ENCODE results near the gene ALG11.
"Not testable (repeated sequence)": the region's sequence is repeated elsewhere in the genome, so short reads cannot be mapped to it uniquely, and the experiment has no call there.

ALG11 gene

DNA sequence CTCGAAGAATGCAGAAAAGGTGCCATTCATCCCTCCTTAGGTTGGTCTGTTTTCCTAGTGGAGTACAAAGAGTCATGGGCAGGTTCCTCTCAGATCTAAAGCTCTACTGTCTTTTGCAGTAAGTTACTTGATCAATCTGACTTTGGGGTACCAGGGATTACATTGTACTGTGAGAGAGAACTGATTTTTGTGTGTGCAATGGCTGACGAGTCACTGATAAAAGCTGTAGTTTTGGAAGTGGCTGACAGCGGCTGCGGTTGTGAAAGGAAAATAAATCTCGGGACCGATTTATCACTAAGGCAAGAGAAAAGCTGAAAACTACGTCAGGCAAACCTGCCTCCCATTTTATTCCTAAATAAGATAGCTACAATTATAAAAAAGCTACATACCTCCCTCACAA is 39.2 kb downstream of the ALG11 start:
- H3K4me2 ChIP-seq (ENCODE audit: insufficient read depth, low read length, poor library complexity, severe bottlenecking): no peak overlapping the region
- H3K4me3 ChIP-seq (ENCODE audit: low read length in 2 of 2): no peak overlapping the region
- no peaks in the 10 kb centered on the region for H3K79me1 ChIP-seq (ENCODE audit: low read depth, low read length)
- no peak overlapping the region for H2BK5ac ChIP-seq (ENCODE audit: low read length)
- no peak overlapping the region for H3K4ac ChIP-seq (ENCODE audit: low read length)
- no peak for DNase-seq (ENCODE audit: low spot score)
- no peaks in the 10 kb centered on the region for H3K9me3 ChIP-seq (replicated peaks in 1 of 2; ENCODE audit: control insufficient read depth in 2 of 2, insufficient read depth in 1 of 2, low read depth in 1 of 2, low read length in 2 of 2)
- no peaks in the 10 kb centered on the region for H3K36me3 ChIP-seq (replicated peaks in 1 of 2; ENCODE audit: control insufficient read depth in 2 of 2, insufficient read depth in 2 of 2, low read length in 2 of 2)
- H4K8ac ChIP-seq (ENCODE audit: low read depth, low read length): no peak overlapping the region
- no CpG with 5 or more reads among the region's 7 CpGs for WGBS, 2 donors (ENCODE audit: extremely low coverage in 2 of 2, insufficient read length in 2 of 2, insufficient replicate concordance in 1 of 2)
- H3K4me1 ChIP-seq (ENCODE audit: control insufficient read depth in 2 of 2, insufficient read depth in 1 of 2, low read depth in 1 of 2, low read length in 2 of 2): peaks cover 0 to 2% of the 10 kb centered on the region in 2 donors
- no peak overlapping the region for H3K14ac ChIP-seq (ENCODE audit: low read length)
- H3K27ac ChIP-seq (replicated peaks; ENCODE audit: low read length): no peak overlapping the region
- H3K9ac ChIP-seq (ENCODE audit: low read depth, low read length, poor library complexity): no peak overlapping the region
- H3K18ac ChIP-seq (ENCODE audit: low read length): no peak overlapping the region
- H2BK15ac ChIP-seq (ENCODE audit: low read length): no peak overlapping the region
- no peak overlapping the region for H3K23ac ChIP-seq (ENCODE audit: low read depth, low read length, poor library complexity)
- H2AK5ac ChIP-seq (ENCODE audit: low read depth, low read length): no peak overlapping the region
- H4K91ac ChIP-seq (ENCODE audit: low read depth, low read length, poor library complexity): no peak overlapping the region
- H2BK12ac ChIP-seq (ENCODE audit: low read length): no peak overlapping the region
- no peaks in the 10 kb centered on the region for H3K27me3 ChIP-seq (ENCODE audit: control insufficient read depth in 3 of 3, insufficient read depth in 3 of 3, low read depth in 1 of 3, low read length in 3 of 3)
- H2BK120ac ChIP-seq (ENCODE audit: low read depth, low read length): no peak overlapping the region
- H2AFZ ChIP-seq (ENCODE audit: low read length): no peak overlapping the region

DNA sequence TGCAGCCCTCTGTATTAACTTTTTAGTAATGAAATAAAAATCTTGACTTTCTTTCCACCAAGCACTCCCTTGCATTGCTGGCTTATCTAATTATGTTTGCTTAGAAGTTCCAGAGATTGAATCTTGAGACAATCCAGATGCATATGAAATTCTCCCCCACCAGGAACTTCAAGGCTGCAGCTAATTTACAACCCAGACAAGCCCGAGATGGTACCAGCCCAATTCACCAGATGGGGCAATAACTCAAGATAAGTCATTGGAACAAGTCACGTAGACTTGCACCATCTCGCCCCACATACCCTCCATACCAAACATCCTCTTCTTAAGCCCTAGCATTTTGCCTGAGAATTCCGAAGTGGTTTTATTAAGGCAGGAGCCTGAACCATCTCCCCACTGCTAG is 41.3 kb downstream of the ALG11 start:
- H3K4me2 ChIP-seq (ENCODE audit: insufficient read depth, low read length, poor library complexity, severe bottlenecking): no peak overlapping the region
- DNase-seq (ENCODE audit: low spot score): no peak
- H3K18ac ChIP-seq (ENCODE audit: low read length): no peak overlapping the region
- H2AK5ac ChIP-seq (ENCODE audit: low read depth, low read length): no peak overlapping the region
- no peak overlapping the region for H3K14ac ChIP-seq (ENCODE audit: low read length)
- H3K4me1 ChIP-seq (ENCODE audit: control insufficient read depth in 2 of 2, insufficient read depth in 1 of 2, low read depth in 1 of 2, low read length in 2 of 2): peaks cover 0 to 2% of the 10 kb centered on the region in 2 donors
- H2BK120ac ChIP-seq (ENCODE audit: low read depth, low read length): no peak overlapping the region
- H3K9ac ChIP-seq (ENCODE audit: low read depth, low read length, poor library complexity): no peak overlapping the region
- no peak overlapping the region for H4K91ac ChIP-seq (ENCODE audit: low read depth, low read length, poor library complexity)
- no peak overlapping the region for H2AFZ ChIP-seq (ENCODE audit: low read length)
- no peak overlapping the region for H3K4me3 ChIP-seq (ENCODE audit: low read length in 2 of 2)
- no peak overlapping the region for H3K27ac ChIP-seq (replicated peaks; ENCODE audit: low read length)
- H3K27me3 ChIP-seq (ENCODE audit: control insufficient read depth in 3 of 3, insufficient read depth in 3 of 3, low read depth in 1 of 3, low read length in 3 of 3): no peaks in the 10 kb centered on the region
- no peak overlapping the region for H2BK5ac ChIP-seq (ENCODE audit: low read length)
- H3K9me3 ChIP-seq (replicated peaks in 1 of 2; ENCODE audit: control insufficient read depth in 2 of 2, insufficient read depth in 1 of 2, low read depth in 1 of 2, low read length in 2 of 2): no peaks in the 10 kb centered on the region
- H2BK12ac ChIP-seq (ENCODE audit: low read length): no peak overlapping the region
- no peaks in the 10 kb centered on the region for H3K79me1 ChIP-seq (ENCODE audit: low read depth, low read length)
- H2BK15ac ChIP-seq (ENCODE audit: low read length): no peak overlapping the region
- no CpG with 5 or more reads among the region's 4 CpGs for WGBS, 2 donors (ENCODE audit: extremely low coverage in 2 of 2, insufficient read length in 2 of 2, insufficient replicate concordance in 1 of 2)
- H3K4ac ChIP-seq (ENCODE audit: low read length): no peak overlapping the region
- H3K23ac ChIP-seq (ENCODE audit: low read depth, low read length, poor library complexity): no peak overlapping the region
- H4K8ac ChIP-seq (ENCODE audit: low read depth, low read length): no peak overlapping the region
- no peaks in the 10 kb centered on the region for H3K36me3 ChIP-seq (replicated peaks in 1 of 2; ENCODE audit: control insufficient read depth in 2 of 2, insufficient read depth in 2 of 2, low read length in 2 of 2)

DNA sequence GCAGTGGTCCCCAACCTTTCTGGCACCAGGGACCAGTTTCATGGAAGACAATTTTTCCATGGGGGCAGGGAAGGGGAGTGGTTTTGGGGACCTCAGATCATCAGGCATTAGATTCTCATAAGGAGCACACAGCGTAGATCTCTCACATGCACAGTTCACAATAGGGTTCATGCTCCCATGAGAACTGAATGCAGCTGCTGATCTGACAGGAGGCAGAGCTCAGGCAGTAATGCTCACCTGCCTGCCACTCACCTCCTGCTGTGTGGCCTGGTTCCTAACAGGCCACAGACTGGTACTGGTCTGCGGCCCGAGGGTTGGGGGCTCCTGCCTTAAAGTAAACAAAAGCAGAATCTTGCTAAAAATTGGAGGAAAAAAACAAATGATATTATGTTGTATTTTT is 48.9 kb downstream of the ALG11 start:
- H3K14ac ChIP-seq (ENCODE audit: low read length); H3K36me3 ChIP-seq (replicated peaks in 1 of 2; ENCODE audit: control insufficient read depth in 2 of 2, insufficient read depth in 2 of 2, low read length in 2 of 2); H2BK120ac ChIP-seq (ENCODE audit: low read depth, low read length); H3K9ac ChIP-seq (ENCODE audit: low read depth, low read length, poor library complexity); H2BK5ac ChIP-seq (ENCODE audit: low read length); H3K4ac ChIP-seq (ENCODE audit: low read length); H2BK12ac ChIP-seq (ENCODE audit: low read length); H3K18ac ChIP-seq (ENCODE audit: low read length); H3K27ac ChIP-seq (replicated peaks; ENCODE audit: low read length); H3K79me1 ChIP-seq (ENCODE audit: low read depth, low read length); H3K4me3 ChIP-seq (ENCODE audit: low read length in 2 of 2); H4K8ac ChIP-seq (ENCODE audit: low read depth, low read length); H2AFZ ChIP-seq (ENCODE audit: low read length); H4K91ac ChIP-seq (ENCODE audit: low read depth, low read length, poor library complexity); H3K4me2 ChIP-seq (ENCODE audit: insufficient read depth, low read length, poor library complexity, severe bottlenecking); DNase-seq (ENCODE audit: low spot score); H2BK15ac ChIP-seq (ENCODE audit: low read length); H2AK5ac ChIP-seq (ENCODE audit: low read depth, low read length); H3K23ac ChIP-seq (ENCODE audit: low read depth, low read length, poor library complexity); H3K4me1 ChIP-seq (ENCODE audit: control insufficient read depth in 2 of 2, insufficient read depth in 1 of 2, low read depth in 1 of 2, low read length in 2 of 2); H3K27me3 ChIP-seq (ENCODE audit: control insufficient read depth in 3 of 3, insufficient read depth in 3 of 3, low read depth in 1 of 3, low read length in 3 of 3): not testable (repeated sequence)
- no CpG with 5 or more reads among the region's 3 CpGs for WGBS, 2 donors (ENCODE audit: extremely low coverage in 2 of 2, insufficient read length in 2 of 2, insufficient replicate concordance in 1 of 2)
- peaks cover 12 to 13% of the 10 kb centered on the region in 2 donors for H3K9me3 ChIP-seq (replicated peaks in 1 of 2; ENCODE audit: control insufficient read depth in 2 of 2, insufficient read depth in 1 of 2, low read depth in 1 of 2, low read length in 2 of 2)

DNA sequence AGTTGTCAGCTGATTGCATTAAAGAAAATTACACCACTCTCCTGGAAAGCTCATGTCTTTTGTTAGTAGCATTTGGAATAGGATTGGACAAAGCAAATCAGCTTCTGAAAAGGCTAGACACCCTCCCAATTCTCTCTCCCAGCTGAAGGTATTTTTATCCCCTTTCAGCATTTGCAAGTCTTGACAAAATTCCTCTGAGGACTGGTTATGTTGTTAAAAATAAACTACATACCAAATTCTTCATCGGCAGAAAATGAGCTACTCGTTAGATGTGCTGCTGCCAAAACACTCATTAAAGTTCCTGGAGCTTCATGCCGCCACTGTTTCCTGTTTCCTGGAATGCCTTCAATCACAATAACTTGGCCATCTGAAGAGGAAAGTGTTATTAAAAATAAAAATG is 49.4 kb downstream of the ALG11 start:
- no peak overlapping the region for H3K27ac ChIP-seq (replicated peaks; ENCODE audit: low read length)
- no peak overlapping the region for H4K8ac ChIP-seq (ENCODE audit: low read depth, low read length)
- no peak overlapping the region for H3K4ac ChIP-seq (ENCODE audit: low read length)
- no peak overlapping the region for H2AK5ac ChIP-seq (ENCODE audit: low read depth, low read length)
- no peak overlapping the region for H3K18ac ChIP-seq (ENCODE audit: low read length)
- H2BK5ac ChIP-seq (ENCODE audit: low read length): no peak overlapping the region
- no peak overlapping the region for H3K23ac ChIP-seq (ENCODE audit: low read depth, low read length, poor library complexity)
- WGBS, 2 donors (ENCODE audit: extremely low coverage in 2 of 2, insufficient read length in 2 of 2, insufficient replicate concordance in 1 of 2): no CpG with 5 or more reads among the region's 3 CpGs
- no peaks in the 10 kb centered on the region for H3K36me3 ChIP-seq (replicated peaks in 1 of 2; ENCODE audit: control insufficient read depth in 2 of 2, insufficient read depth in 2 of 2, low read length in 2 of 2)
- no peak overlapping the region for H2BK120ac ChIP-seq (ENCODE audit: low read depth, low read length)
- no peak for DNase-seq (ENCODE audit: low spot score)
- no peaks in the 10 kb centered on the region for H3K27me3 ChIP-seq (ENCODE audit: control insufficient read depth in 3 of 3, insufficient read depth in 3 of 3, low read depth in 1 of 3, low read length in 3 of 3)
- no peak overlapping the region for H2BK15ac ChIP-seq (ENCODE audit: low read length)
- no peaks in the 10 kb centered on the region for H3K4me1 ChIP-seq (ENCODE audit: control insufficient read depth in 2 of 2, insufficient read depth in 1 of 2, low read depth in 1 of 2, low read length in 2 of 2)
- no peak overlapping the region for H3K4me3 ChIP-seq (ENCODE audit: low read length in 2 of 2)
- peaks cover 12 to 13% of the 10 kb centered on the region in 2 donors for H3K9me3 ChIP-seq (replicated peaks in 1 of 2; ENCODE audit: control insufficient read depth in 2 of 2, insufficient read depth in 1 of 2, low read depth in 1 of 2, low read length in 2 of 2)
- H2AFZ ChIP-seq (ENCODE audit: low read length): no peak overlapping the region
- H3K4me2 ChIP-seq (ENCODE audit: insufficient read depth, low read length, poor library complexity, severe bottlenecking): no peak overlapping the region
- H3K9ac ChIP-seq (ENCODE audit: low read depth, low read length, poor library complexity): no peak overlapping the region
- H3K79me1 ChIP-seq (ENCODE audit: low read depth, low read length): no peaks in the 10 kb centered on the region
- H2BK12ac ChIP-seq (ENCODE audit: low read length): no peak overlapping the region
- H3K14ac ChIP-seq (ENCODE audit: low read length): no peak overlapping the region
- H4K91ac ChIP-seq (ENCODE audit: low read depth, low read length, poor library complexity): no peak overlapping the region

Measured in neuronal stem cell (in vitro differentiated cells).